Measurements from ENCODE around the gene NSG1.
"Not testable (repeated sequence)": the region's sequence is repeated elsewhere in the genome, so short reads cannot be mapped to it uniquely, and the experiment has no call there.

The NSG1 gene

DNA sequence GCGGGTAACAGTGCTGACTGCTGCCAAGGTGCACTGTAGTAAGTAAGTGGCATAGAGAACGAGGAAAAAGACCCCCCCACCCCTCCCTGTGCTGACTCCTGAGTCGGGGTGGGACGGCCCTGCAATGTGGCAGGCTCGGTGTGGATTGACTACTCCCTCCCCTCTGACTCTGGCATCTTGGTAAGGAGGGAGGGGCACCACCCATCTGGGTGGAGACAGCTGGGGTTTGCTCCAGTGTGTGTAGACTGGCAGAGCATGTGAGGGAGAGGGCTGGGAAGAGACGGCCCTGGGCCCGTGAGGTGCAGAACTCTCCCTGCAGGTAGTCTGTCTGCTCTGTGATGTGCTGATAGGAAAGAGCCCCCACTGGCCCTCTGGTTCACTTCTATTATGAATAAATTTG lies 31.0 kb downstream of the NSG1 start:
- no peak for DNase-seq

DNA sequence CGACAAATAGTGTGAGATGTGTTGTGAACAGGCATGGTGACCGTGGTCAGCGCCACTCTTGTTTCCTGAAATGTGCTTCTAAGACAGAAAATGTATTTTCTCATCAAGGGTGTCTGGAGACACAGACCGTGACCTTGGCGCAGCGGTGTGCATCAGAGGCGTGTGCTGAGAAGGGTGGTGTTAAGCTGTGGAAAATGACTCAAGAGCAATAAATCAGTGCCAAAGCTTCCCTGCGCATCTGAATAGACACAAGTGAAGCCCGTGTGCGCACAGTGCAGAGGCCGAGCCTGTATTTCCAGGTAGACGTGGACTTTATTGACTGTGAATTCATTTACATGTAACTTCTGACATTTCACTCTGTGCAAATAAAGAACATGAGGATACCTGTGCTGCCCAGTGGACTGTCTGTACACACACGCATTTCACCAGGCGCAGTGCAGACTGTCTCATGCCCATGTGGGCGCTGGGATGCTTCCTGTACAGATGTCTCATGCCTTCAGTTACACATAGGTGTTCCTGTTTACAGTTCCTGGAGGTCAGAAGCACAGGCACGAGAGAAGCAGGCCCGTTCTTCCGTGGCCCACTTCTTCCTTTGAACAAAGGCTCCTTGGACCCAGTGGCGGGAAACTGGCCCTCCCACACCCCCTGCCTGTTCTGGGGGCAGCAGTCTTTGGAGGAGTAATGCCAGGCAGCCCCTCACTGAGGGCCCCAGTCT lies 31.9 kb downstream of the NSG1 start:
- no peak for DNase-seq

DNA sequence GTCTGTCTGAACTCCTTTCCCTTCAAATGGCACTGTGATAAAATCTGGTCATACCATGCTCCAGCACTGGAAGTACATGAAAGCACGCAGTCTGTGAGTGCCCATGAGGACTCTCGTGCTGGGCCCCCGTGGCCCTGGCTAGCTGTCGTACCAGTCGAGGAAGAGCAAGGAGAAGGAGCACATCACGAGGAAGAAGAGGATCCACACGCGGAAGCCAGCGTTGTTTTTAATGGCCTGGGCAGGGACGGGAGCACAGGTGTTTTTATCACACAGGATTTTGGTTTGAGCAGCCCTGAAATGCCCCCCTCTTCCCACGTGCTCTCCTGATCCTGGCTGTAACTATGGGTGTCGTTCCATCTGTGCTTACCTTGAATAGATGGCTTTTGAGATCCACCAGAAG lies 33.0 kb downstream of the NSG1 start:
- DNase-seq: no peak

DNA sequence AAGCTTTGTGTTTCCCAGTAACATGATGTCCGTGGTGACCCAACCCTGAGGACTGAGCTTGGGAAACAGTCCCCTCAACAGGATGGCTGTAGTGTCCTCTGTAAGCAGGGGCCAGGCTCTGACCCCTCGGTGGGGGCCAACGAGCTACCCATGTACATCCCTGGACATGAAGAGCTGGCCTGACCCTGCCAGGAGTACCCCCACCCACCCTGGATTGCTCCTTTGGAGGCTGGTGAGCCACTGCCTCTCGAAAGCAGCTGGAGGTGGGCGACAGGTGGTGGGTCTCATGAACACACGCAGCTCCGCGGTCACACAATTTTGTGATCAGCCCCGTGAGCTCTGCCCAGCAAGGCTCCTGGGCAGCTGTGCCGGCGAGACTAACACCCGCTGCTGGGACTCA lies 33.5 kb downstream of the NSG1 start:
- no peak for DNase-seq

DNA sequence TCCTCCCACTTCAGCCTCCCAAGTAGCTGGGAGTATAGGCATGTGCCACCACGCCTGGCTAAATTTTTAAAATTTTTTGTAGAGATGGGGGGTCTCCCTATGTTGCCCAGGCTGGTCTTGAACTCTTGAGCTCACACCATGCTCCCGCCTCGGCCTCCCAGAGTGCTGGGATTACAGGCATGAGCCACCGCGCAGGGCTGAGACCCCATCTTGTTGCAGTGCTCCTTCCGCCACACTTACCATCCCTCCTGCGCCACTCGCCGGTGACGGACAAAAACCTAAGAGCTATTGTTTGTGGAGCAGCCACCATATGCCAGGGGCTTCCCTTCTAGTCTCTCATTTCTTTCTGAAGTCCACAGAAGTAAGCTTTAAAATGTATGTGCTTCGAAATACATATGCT lies 34.5 kb downstream of the NSG1 start:
- no peak for DNase-seq

DNA sequence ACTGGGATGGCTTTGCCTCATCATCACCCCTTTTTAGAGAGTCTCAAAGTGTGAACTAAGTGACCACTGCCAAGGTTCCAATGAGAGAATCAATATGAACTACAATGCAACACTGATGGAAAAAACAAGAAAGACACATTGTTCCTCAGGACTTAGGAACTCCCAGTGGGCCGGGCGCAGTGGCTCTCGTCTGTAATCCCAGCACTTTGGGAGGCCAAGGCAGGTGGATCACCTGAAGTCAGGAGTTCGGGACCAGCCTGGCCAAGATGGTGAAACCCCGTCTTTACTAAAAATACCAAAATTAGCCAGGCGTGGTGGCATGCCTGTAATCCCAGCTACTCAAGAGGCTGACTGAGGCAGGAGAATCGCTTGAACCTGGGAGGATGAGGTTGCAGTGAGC lies 35.2 kb downstream of the NSG1 start:
- DNase-seq: not testable (repeated sequence)

DNA sequence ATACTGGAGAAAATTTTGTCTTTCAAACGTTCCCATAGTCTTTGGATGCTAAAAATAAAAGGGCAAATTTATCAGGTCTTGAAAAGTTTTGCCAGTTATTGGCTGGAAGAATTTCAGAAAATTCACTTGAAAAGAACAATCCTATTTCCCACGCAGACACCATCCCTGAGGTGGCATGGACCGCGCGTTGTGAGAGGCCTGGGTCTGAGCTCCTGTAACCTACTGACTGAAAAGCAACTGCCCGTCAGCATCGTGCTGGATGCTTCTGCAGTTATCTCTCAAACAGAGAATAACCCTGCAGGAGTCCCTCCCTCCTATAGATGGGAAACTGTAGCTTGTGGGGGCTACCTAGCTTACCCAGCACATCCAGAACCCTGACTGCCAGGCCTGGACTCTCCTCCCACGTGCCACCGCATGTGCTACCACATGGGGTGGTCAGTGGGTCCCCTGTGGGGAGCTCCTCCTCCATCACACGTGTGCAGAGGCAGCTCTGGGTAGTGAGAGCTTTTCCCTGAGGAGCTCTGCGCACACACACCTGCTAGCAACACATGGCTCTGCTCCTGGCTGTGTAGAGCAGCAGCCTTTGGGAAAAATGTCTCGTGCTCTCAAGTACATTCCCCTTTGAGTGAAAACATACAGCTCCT lies 36.1 kb downstream of the NSG1 start:
- no peak for DNase-seq

DNA sequence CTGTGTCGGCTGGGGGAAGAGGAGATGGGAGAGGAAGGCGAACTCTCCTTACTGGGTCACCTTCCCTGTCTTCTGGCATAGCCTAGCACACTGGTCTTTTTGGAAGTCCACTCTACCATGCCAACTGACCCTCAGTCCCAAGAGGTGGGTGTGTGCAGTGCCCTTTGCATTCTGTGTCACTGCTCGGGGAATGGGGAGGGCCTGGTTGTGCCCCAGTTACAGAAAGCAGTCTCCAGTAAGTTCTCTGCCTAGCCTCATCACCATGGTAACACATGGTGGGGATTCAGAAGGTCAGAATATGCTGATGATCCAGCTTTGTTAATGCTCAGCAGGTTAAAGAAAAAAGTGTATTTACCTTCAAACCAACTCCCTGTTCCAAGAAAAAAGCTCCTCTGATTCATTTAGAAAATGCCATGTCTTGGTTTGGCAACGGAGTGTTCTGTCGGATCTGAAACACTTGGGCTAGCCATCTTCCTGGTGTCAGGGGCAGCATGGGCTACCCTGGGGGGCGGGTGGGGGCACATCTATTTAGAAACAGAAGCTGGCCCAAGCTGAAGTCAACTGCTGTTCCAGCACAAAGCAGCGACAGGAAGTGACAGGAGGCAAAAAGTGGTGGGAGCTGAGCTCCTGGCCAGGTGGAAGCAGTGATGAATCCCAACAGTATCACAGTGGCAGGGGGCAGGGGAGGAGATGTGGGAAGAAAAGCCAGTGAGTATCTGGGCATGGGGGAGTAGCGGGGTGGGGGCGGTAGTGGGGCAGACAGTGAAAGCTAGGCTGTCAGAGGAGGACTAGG lies 37.0 kb downstream of the NSG1 start:
- DNase-seq: no peak

DNA sequence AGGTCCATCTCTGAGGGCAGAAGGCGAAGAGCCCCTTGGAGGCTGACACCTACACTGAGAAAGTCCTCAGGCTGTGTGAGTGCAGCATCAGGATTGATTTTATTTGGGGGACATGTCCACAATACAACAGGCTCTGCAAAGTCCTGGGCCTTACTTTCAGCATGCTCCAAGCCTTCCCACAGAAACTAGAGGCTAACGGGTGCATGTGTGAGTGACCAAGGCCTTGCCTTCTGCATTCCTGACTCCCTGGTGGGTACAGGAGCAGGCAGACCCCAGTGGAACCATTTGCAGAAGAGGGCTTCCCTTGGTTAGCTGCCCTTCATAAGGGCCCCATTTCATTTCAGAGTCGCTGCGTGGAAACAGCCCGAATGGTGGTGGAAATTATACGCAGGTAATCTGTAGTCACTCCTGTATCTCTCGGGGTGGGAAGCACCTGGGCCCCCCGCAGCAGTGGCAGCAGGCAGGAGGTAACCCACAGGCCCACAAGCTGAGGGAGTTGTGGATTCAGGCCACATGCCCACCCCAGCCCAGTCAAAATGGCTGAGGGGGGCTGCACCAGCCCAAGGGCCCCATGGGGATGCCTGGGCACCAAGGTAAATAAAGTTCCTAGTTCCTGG lies 37.7 kb downstream of the NSG1 start:
- no peak for DNase-seq

DNA sequence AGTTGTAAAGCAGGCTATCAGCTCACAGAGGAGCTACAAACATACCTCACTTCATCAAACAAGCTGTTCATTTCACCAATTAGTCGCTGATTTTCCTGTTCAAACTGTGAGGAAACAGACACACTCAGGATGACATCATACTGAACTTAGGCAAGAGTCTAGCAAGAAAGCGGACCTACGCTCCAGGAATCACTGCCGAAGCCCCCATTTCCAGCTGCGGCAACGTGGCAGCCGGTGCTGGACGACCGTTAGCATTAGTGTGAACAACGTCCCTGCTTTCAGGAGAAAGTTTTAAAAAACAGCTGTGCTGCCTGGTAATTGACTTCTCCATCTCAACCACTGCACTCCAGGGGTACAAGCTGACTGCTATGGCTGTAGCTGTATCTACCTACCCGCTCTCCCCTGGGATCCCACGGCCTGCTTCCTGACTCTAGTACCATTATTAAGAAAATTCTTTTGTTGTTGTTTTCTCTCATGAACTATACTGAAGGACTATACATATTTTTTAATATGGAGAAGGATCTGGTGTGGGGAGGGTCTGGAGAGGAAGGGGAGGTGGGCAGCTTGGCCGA lies 38.3 kb downstream of the NSG1 start:
- no peak for DNase-seq

DNA sequence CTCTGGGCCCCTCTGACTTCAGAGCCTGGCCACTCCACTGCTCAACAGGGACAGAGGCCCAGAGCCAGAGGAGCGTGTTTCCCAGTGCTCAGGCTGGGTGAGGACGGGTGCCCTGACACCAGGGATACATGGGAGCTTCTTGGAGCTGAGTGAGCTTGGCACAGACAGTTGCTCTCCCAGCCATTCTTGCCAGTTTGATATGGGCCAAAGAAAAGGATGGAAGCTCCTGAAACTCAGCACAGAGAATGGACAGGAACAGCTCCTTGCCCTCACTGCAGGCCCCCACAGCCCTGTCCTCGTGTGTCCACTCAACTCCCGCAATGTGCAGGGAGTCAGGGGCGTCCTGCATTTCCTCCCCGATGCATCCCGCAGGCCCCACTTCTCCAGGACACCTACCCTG lies 38.8 kb downstream of the NSG1 start:
- no peak for DNase-seq

DNA sequence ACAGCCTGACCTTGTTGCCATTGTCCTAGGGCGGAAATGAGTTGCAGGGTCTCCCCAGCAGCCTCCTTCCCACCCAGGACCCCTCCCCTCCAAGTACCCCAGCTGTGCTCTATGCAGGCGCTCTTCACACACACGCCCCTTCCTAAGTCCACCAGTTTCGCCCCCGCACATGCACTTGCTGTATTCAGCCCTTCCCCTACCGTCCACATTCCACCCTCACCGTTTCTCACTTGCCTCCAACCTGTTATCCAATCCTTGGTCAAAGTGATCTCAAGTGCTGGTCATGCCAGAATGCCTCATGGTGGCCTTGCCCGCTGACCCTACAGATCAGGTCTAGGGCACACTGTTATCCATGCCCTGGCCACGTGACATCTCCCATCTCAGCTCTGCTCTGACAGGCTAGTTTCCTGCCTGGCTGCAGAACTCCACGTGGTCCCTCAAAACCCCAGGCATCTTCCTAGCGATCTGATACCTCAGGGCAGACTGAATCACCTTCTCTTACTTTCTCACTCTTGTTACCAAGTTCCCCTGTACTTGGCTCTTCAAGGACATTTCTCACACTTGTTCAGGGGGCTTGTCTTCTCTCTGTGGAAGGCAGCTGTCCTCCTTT lies 39.7 kb downstream of the NSG1 start:
- DNase-seq: no peak

DNA sequence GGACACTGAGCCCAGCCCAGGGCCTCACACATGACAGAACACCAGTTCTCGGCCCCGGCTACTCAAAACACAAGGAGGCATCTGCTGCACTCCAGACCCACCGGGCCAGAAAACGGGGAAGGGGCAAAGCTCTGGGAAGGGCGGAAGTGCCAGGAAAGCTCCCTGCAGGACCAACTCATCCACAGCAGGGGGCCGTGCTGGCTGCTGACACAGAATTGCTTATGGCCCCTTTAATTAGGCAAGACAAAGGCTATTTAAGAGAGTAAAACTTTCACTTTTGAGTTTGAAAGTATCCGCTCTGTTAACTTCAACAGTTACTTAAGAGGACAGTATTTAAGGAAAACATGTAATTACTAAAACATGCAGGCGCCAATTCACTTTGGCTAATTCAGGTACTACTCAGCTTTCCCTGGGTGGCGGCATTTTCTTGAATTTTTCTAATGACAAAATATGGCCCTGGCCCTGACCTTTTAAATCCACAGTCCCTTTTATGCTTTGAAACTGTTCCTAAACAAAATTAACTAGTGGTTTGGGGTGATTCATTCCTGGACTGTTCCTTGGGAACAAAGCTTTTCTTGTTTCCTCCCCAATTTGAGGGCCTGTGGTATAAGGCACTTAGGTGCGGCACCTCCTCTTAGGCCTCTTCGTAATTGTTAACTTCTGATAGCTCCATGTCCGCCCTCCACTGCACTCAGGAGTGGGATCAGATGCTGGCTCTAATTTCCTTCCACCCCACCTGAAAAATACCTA lies 40.4 kb downstream of the NSG1 start:
- DNase-seq: no peak

DNA sequence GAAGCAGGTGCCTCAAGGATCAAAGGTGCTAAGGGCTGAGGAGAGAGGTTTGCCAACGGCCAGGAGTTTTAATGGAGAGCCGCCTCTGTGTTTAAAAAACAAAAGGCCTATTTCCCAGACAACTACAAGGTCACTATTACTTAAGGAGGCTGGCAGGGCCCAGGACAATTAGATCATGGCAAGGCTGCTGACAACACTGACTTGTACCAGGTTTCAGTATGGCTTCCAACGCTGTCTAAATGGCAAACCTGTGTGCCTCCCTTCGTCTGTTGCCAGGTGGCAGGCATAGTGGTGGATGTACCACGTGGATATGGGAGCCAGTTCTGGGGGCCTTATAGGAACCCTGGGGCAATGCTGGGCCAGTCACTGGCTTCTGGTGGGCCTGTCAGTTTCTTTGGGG lies 41.0 kb downstream of the NSG1 start:
- DNase-seq: no peak

DNA sequence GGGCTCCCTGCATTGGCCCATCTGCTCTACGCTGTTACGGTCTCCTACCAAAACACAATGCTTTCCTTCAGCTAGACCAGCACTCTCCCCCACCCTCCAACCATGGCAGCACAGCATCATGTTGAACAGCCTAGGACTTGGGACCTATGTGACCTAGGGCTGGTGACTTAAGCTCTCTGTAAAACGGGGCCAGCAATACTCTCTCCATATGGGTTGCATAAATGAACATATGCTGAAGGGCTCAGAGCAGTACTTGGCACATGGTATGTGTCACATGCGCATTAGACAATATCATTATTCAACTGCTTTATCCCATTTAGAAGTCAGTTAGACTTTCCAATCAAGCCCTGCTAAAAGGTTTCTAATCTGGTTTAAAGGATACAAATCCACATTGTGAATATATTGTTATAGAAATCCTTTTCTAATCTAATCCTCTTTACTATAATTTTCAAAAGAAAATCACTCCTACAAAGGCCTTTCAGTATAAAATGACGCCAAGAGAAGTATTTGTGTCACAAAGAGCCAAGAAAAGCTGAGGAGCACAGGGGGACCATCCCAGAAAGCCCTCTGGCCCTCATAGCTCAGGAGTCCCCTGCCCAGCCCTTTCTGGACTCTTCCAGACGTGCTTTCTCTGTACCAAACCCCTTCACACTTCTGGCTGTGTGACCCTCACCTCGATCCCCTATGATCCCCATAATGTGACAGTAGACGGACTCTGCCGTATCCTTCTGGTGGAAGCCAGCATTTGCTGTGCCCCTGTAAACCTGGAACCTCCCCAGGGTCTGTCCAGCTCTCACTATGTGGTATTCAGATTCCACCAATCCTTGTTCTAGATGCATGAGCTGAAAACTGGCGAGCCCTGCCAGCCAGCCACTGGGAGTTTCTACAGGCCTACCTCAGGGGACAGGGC lies 42.3 kb downstream of the NSG1 start:
- no peak for DNase-seq

DNA sequence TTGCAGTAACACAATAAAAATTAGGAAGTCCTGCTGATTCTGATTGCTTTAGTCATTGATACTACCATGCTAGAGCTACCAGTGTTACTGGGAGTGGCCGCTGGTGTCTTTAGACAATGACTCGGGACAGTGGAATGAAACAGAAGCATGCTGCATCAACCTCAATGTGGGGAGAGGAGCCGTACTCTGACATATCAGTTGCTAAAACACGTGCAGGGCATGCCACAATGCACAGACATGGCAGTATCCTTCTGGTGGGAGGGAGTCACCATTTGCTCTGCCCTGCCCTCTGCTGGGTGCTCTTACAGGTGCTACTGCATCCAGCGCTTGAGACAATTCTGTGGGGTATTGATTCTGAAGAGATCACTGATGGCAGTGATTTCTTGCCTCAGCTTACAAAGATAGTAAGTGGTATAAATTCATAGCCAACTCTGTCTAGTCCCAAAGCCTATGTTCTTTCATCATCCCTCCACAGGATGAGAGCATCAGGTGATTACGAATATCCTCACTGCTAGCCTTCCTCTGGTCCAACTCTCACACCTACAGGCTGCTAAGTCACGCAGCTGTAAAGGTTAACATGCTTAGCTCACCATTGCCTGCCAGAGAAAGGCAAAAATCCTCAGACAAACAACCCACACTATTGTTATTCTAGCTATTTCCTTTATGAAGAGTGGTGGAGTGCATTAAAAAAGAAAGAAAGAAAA lies 43.7 kb downstream of the NSG1 start:
- DNase-seq: peak; percentile 42

DNA sequence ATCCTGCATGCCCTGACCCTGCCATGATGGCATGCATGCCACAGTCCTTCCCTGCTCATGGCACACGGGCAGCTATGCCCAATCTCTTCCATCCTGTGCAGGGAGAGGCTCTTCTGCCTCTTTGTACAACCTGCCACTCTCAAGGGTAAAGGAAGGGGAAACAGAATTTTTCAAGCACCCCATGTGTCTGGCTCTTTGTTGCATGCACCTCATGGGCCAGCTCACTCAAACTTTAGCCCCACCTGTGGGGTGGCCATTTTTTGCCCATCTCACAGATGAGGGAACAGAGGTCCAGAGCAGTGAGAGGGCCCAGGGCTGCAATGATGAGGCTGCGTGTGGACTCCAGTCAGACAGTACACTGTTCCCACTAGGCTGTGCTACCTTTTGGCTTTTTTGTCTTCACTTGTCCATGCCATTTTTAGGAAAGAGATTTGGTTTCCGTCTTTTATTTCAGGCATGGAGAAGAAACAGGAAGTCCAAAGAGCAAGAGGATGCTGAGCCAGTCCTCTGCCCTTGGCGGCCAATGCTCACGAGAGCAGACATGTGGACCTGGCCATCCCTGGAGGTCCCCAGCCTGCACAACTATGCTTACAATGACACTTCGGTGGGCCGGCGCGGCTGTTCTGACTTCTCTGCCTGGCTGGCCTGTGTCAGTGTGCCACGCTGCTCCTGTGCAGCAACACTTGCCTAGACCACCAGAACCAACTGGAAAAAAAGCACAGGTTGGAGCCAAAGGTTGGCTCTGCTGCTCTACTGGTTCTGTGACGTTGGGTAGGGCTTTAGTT lies 45.6 kb downstream of the NSG1 start:
- DNase-seq: no peak

DNA sequence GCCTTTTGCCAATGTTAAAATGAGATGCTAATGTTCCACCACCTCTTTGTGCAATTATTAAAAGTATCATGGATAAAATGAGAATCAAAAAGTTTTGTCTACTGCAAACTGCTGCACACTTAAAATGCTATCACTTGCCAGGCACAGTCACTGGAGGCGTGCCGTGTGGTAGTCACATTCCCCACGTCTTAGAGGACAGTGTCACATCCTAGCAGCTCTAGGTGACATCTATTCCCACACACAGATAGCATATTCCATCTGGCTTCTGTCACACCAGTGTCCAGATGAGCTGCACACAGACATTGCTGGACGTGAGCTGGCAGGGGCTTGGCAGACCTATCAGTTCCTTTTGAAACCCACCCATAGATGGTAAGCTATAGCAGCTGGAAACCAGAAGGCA lies 47.0 kb downstream of the NSG1 start:
- no peak for DNase-seq

DNA sequence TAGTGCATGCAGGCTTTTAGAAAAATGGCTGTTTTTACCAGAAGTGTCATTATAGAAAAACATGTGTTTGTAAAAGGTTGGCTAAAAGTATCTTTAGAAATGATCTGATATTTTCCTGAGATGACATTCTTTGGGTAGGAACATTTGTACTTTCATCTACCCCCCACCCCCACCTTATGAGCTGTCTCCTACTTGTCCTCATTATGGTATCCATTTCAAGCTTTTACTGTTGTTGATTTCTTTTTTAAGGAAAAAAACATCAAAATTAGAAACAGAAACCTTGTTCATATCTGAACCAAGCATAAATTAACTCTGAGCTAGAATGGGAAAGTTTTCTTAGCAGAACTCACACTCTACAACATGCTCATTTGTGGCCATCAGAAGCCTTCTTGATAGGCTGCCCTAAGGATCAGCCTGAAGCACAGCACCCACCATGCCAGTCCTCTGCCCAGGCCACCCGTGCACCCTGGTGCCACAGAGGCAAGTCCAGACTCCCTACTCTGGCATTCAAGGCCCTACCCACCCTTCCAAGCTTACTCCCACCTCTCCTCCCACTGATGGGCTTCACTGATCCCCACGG lies 49.4 kb downstream of the NSG1 start:
- DNase-seq: no peak

All from central memory CD4-positive, alpha-beta T cell (primary cell).